Measurements from ENCODE around the gene PRKCQ.
A peak's percentile ranks its signal among the peaks of the same experiment; 100 is the strongest.

Gene PRKCQ

GRCh38 chr10:6579904-6580278 is at the start of gene PRKCQ:
TSS of gene PRKCQ (minus strand) at chr10:6580276. CDS start at chr10:6515135, 65,141 bp downstream.
- no peak for DNase-seq (ENCODE audit: low spot score)

- DNase-seq (ENCODE audit: low spot score): no peak
These were observed 45.4 kb upstream of the PRKCQ start for GRCh38 chr10:6625428-6625827.

GRCh38 chr10:6624392-6624791 is 44.3 kb upstream of the PRKCQ start:
- no peak for DNase-seq (ENCODE audit: low spot score)

GRCh38 chr10:6622921-6623320 is 42.8 kb upstream of the PRKCQ start:
- no peak for DNase-seq (ENCODE audit: low spot score)

GRCh38 chr10:6621536-6621935 is 41.5 kb upstream of the PRKCQ start:
- no peak for DNase-seq (ENCODE audit: low spot score)

GRCh38 chr10:6619660-6620059 is 39.6 kb upstream of the PRKCQ start:
- DNase-seq (ENCODE audit: low spot score): no peak

- DNase-seq (ENCODE audit: low spot score): no peak
These were observed 38.3 kb upstream of the PRKCQ start for GRCh38 chr10:6618340-6618739.

- no peak for DNase-seq (ENCODE audit: low spot score)
These were observed 37.4 kb upstream of the PRKCQ start for GRCh38 chr10:6617309-6618076.

- DNase-seq (ENCODE audit: low spot score): no peak
These were observed 35.9 kb upstream of the PRKCQ start for GRCh38 chr10:6615971-6616370.

- no peak for DNase-seq (ENCODE audit: low spot score)
These were observed 32.3 kb upstream of the PRKCQ start for GRCh38 chr10:6612371-6612770.

GRCh38 chr10:6610647-6611046 is 30.6 kb upstream of the PRKCQ start:
- DNase-seq (ENCODE audit: low spot score): no peak

- DNase-seq (ENCODE audit: low spot score): no peak
These were observed 29.5 kb upstream of the PRKCQ start for GRCh38 chr10:6609625-6610024.

GRCh38 chr10:6607778-6608177 is 27.7 kb upstream of the PRKCQ start:
- DNase-seq (ENCODE audit: low spot score): peak; percentile 95

- DNase-seq (ENCODE audit: low spot score): peak; percentile 54
These were observed 27.1 kb upstream of the PRKCQ start for GRCh38 chr10:6607182-6607581.

GRCh38 chr10:6603142-6604125 is 23.4 kb upstream of the PRKCQ start:
- DNase-seq (ENCODE audit: low spot score): peak; percentile 83

GRCh38 chr10:6602700-6603084 is 22.6 kb upstream of the PRKCQ start:
- peak; percentile 89 for DNase-seq (ENCODE audit: low spot score)

- DNase-seq (ENCODE audit: low spot score): peak; percentile 54
These were observed 22.1 kb upstream of the PRKCQ start for GRCh38 chr10:6602026-6602699.

- DNase-seq (ENCODE audit: low spot score): no peak
These were observed 21.2 kb upstream of the PRKCQ start for GRCh38 chr10:6601246-6601805.

- DNase-seq (ENCODE audit: low spot score): no peak
These were observed 20.3 kb upstream of the PRKCQ start for GRCh38 chr10:6600224-6600987.

GRCh38 chr10:6598679-6599078 is 18.6 kb upstream of the PRKCQ start:
- no peak for DNase-seq (ENCODE audit: low spot score)

- DNase-seq (ENCODE audit: low spot score): no peak
These were observed 17.4 kb upstream of the PRKCQ start for GRCh38 chr10:6597478-6597877.
